Measurements from ENCODE around the gene RRP36. TPM values are rescaled to one million over a fixed set of nuclear protein-coding genes. Genes with fewer than 3 reads are reported as not detected.

The RRP36 gene
- total and polyA plus RNA-seq, 9 of the 15 experiments (the other 6 are each of a cell fraction or from before 2014, with no cell fraction given), result 27.6 to 150 (median 114) TPM

- TF ChIP-seq, protein P1, sequence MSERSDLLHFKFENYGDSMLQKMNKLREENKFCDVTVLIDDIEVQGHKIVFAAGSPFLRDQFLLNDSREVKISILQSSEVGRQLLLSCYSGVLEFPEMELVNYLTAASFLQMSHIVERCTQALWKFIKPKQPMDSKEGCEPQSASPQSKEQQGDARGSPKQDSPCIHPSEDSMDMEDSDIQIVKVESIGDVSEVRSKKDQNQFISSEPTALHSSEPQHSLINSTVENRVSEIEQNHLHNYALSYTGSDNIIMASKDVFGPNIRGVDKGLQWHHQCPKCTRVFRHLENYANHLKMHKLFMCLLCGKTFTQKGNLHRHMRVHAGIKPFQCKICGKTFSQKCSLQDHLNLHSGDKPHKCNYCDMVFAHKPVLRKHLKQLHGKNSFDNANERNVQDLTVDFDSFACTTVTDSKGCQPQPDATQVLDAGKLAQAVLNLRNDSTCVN (CRISPR knock-in tag; IDR thresholded peaks at IDR 0.05), result no peak
- TF ChIP-seq, protein P2, sequence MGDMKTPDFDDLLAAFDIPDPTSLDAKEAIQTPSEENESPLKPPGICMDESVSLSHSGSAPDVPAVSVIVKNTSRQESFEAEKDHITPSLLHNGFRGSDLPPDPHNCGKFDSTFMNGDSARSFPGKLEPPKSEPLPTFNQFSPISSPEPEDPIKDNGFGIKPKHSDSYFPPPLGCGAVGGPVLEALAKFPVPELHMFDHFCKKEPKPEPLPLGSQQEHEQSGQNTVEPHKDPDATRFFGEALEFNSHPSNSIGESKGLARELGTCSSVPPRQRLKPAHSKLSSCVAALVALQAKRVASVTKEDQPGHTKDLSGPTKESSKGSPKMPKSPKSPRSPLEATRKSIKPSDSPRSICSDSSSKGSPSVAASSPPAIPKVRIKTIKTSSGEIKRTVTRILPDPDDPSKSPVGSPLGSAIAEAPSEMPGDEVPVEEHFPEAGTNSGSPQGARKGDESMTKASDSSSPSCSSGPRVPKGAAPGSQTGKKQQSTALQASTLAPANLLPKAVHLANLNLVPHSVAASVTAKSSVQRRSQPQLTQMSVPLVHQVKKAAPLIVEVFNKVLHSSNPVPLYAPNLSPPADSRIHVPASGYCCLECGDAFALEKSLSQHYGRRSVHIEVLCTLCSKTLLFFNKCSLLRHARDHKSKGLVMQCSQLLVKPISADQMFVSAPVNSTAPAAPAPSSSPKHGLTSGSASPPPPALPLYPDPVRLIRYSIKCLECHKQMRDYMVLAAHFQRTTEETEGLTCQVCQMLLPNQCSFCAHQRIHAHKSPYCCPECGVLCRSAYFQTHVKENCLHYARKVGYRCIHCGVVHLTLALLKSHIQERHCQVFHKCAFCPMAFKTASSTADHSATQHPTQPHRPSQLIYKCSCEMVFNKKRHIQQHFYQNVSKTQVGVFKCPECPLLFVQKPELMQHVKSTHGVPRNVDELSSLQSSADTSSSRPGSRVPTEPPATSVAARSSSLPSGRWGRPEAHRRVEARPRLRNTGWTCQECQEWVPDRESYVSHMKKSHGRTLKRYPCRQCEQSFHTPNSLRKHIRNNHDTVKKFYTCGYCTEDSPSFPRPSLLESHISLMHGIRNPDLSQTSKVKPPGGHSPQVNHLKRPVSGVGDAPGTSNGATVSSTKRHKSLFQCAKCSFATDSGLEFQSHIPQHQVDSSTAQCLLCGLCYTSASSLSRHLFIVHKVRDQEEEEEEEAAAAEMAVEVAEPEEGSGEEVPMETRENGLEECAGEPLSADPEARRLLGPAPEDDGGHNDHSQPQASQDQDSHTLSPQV (IDR thresholded peaks at IDR 0.05), result no peak
- TF ChIP-seq CREB3L1 (IDR thresholded peaks at IDR 0.05; ENCODE audit: borderline replicate concordance, low read depth) (no peak), XRCC5 (IDR thresholded peaks at IDR 0.05; ENCODE audit: low read depth, low read length) (no peak), POLR3A (IDR thresholded peaks at IDR 0.05; ENCODE audit: borderline replicate concordance, extremely low read depth, insufficient read depth, insufficient read length) (no peak), TSC22D4 (tag; IDR thresholded peaks at IDR 0.05) (no peak), ZNF398 (CRISPR knock-in tag; IDR thresholded peaks at IDR 0.05) (no peak), CBX8 (IDR thresholded peaks at IDR 0.05; ENCODE audit: borderline replicate concordance, extremely low read depth, low read depth, low read length, poor library complexity, severe bottlenecking) (no peak), STAT5A (IDR thresholded peaks at IDR 0.05; ENCODE audit: borderline replicate concordance, low read length) (no peak), NFIX (CRISPR knock-in tag; IDR thresholded peaks at IDR 0.05; ENCODE audit: low read depth) (no peak), KAT2B (IDR thresholded peaks at IDR 0.05; ENCODE audit: low read depth, low read length) (no peak), ZZZ3 (IDR thresholded peaks at IDR 0.05) (no peak)
- TF ChIP-seq, protein P3, sequence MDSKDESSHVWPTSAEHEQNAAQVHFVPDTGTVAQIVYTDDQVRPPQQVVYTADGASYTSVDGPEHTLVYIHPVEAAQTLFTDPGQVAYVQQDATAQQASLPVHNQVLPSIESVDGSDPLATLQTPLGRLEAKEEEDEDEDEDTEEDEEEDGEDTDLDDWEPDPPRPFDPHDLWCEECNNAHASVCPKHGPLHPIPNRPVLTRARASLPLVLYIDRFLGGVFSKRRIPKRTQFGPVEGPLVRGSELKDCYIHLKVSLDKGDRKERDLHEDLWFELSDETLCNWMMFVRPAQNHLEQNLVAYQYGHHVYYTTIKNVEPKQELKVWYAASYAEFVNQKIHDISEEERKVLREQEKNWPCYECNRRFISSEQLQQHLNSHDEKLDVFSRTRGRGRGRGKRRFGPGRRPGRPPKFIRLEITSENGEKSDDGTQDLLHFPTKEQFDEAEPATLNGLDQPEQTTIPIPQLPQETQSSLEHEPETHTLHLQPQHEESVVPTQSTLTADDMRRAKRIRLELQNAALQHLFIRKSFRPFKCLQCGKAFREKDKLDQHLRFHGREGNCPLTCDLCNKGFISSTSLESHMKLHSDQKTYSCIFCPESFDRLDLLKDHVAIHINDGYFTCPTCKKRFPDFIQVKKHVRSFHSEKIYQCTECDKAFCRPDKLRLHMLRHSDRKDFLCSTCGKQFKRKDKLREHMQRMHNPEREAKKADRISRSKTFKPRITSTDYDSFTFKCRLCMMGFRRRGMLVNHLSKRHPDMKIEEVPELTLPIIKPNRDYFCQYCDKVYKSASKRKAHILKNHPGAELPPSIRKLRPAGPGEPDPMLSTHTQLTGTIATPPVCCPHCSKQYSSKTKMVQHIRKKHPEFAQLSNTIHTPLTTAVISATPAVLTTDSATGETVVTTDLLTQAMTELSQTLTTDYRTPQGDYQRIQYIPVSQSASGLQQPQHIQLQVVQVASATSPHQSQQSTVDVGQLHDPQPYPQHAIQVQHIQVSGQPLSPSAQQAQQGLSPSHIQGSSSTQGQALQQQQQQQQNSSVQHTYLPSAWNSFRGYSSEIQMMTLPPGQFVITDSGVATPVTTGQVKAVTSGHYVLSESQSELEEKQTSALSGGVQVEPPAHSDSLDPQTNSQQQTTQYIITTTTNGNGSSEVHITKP (IDR thresholded peaks at IDR 0.05; ENCODE audit: partially characterized antibody), result peak; percentile 54
Observed at GRCh38 chr6:43013097-43013842, 8.2 kb upstream of the RRP36 start (continued).

Measured in K562 (cell line).